OCI-LY1 (cell line): ENCODE measurements around the gene TRUB2.

Source experiments
- EZH2 ChIP-seq: fragments of 200-600 bp; sonication (generic), shearing (Covaris generic); IDR thresholded peaks from 2 replicates; pipeline ENCODE4 v1.8.0; 2017; ENCODE audit warnings: borderline replicate concordance, mixed run types, mild to moderate bottlenecking, antibody characterized with exemption, low read length, moderate library complexity, mixed read lengths
- TF ChIP-seq, protein P1 (sequence below): fragments of 200-600 bp; sonication (generic), shearing (Covaris generic); IDR thresholded peaks from 2 replicates; pipeline ENCODE4 v1.5.1; 2017; ENCODE audit warnings: mild to moderate bottlenecking, antibody characterized with exemption, low read length, moderate library complexity, mixed read lengths

DNA sequence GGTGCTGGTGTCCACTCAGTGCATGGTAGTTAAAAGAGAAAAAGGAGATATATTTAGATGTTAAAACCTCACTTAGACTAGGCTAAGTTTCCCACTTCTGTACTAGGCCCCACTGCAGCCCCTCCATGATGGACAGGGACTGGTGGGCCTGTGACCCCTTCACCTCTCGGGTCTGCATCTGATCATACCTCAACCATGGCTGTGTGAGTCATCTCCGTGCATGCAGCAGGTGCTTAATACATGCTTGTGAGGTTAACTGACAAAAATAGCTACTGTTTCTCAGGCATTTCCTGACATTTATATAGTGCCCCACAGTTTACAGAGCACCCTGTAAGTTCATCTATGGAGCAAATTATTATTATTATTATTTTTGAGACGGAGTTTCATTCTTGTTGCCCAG is 40.5 kb upstream of the TRUB2 start:
- TF ChIP-seq EZH2, result no peak
- TF ChIP-seq, protein P1, sequence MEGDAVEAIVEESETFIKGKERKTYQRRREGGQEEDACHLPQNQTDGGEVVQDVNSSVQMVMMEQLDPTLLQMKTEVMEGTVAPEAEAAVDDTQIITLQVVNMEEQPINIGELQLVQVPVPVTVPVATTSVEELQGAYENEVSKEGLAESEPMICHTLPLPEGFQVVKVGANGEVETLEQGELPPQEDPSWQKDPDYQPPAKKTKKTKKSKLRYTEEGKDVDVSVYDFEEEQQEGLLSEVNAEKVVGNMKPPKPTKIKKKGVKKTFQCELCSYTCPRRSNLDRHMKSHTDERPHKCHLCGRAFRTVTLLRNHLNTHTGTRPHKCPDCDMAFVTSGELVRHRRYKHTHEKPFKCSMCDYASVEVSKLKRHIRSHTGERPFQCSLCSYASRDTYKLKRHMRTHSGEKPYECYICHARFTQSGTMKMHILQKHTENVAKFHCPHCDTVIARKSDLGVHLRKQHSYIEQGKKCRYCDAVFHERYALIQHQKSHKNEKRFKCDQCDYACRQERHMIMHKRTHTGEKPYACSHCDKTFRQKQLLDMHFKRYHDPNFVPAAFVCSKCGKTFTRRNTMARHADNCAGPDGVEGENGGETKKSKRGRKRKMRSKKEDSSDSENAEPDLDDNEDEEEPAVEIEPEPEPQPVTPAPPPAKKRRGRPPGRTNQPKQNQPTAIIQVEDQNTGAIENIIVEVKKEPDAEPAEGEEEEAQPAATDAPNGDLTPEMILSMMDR, result no peak
